Thyroid gland (tissue), 4 donors: Measurements from ENCODE around the gene SLC7A6OS. TPM values are rescaled to one million over a fixed set of nuclear protein-coding genes. Genes with fewer than 3 reads are reported as not detected.

ENCODE experiments used
- DNase-seq, 2 donors: peaks; one replicate each; pipeline ENCODE4 v3.0.0-alpha.2; 2019
- H3K27ac ChIP-seq, 3 donors: fragments of 200-600 bp; sonication (generic); 1 replicate in 2 of 3; 2 replicates in 1 of 3; pipeline ENCODE4 v1.5.1; 2016 to 2019; ENCODE audit warnings: mild to moderate bottlenecking in 1 of 3, moderate library complexity in 1 of 3
- H3K27me3 ChIP-seq: fragments of 200-600 bp; sonication (generic); one replicate; pipeline ENCODE4 v1.5.1; 2019
- H3K36me3 ChIP-seq, 2 donors: fragments of 200-600 bp; sonication (generic); one replicate each; pipeline ENCODE4 v1.5.1; 2016 to 2019
- H3K4me1 ChIP-seq, 2 donors: fragments of 200-600 bp; sonication (generic); one replicate each; pipeline ENCODE4 v1.5.1; 2017 to 2019
- H3K4me3 ChIP-seq, 3 donors: fragments of 200-600 bp; sonication (generic); replicated peaks in 1 of 3; 1 replicate in 2 of 3; 2 replicates in 1 of 3; pipeline ENCODE4 v1.5.1; 2016; ENCODE audit warnings: mild to moderate bottlenecking in 1 of 3
- H3K9me3 ChIP-seq: fragments of 200-600 bp; sonication (generic); one replicate; pipeline ENCODE4 v1.5.1; 2017
- POLR2A ChIP-seq, 2 donors: fragments of 450-650 bp; IDR thresholded peaks; one replicate each; pipeline ENCODE4 v1.6.1; 2017; ENCODE audit warnings: antibody characterized with exemption in 2 of 2, mild to moderate bottlenecking in 2 of 2, moderate library complexity in 1 of 2
- WGBS, 2 donors: methylation state at CpG; one replicate each; pipeline ENCODE4 v1.1.5; 2017; 5-methylcytosine and 5-hydroxymethylcytosine counted together
- intact Hi-C: fragments of 100-400 bp; cut with DNase I; formaldehyde crosslinking; loops from one replicate; pipeline ENCODE4 v1.15.1; 2023
- total RNA-seq, 4 donors: library from RNA; depleted of rRNA; stranded (reverse); fragments of >200 nt; gene quantifications; one replicate each; pipeline ENCODE4 v1.2.3, GENCODE V29; 2016
- TF ChIP-seq, protein P1 (sequence below), 6 experiments: fragments of 200-600 bp in 3 of 6; fragments of 450-650 bp in 3 of 6; sonication (generic) in 3 of 6; IDR thresholded peaks; one replicate each; pipeline ENCODE4 v1.5.1; 2016 to 2019; ENCODE audit warnings: antibody characterized with exemption in 6 of 6, mild to moderate bottlenecking in 2 of 6, inconsistent platforms in 1 of 6, moderate library complexity in 1 of 6

The SLC7A6OS gene
- total RNA-seq, result 10 to 100 TPM; 13.4 to 25.8 (median 18.7) TPM

DNA sequence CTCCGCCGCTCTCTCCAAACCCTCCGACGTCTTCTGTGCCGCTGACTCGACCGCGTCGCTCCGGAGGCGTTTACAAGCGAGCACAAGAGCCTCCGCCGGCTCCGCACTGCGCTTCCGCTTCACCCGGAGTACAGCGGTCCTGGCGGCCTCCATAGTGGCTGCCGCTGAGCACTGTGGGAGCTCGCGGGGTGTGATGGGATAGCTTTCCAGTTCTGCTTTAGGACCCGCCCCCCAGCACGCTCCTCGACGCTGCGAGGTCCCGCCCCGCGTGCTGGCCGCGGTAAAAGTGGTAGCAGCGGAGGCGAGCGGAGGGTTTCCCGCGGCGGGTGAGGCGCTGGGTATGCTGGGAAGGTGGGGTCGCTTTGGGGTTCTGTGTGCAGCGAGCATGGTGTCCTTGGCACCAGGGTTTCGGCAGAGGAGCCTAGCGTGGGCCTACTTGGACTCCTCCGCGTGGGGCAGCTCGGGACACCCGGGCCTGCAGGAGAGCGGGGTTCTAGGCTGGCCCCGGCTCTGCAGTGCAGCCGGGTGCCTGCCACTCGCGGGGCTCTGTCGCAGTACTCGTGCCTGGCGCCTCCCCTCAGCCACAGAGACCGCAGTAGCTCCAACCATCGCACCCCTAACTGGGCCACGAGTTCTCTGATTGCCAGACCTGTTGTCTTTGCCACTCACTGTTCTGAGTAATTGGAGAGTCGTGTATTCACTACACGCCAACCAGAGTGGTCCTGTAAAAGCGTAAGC, at the start of gene SLC7A6OS, which contains the start of gene PRMT7:
Gene SLC7A6OS (minus strand): TSS at position 173 of the 738 bp plus-strand sequence. CDS start 20 bp downstream, at position 153.
Gene PRMT7 (plus strand): TSS at position 246 of the 738 bp plus-strand sequence. CDS start 4,961 bp downstream, outside the sequence.
- H3K4me1 ChIP-seq, result peaks cover 19 to 27% of the 10 kb centered on the region in 2 donors
- TF ChIP-seq, protein P1, sequence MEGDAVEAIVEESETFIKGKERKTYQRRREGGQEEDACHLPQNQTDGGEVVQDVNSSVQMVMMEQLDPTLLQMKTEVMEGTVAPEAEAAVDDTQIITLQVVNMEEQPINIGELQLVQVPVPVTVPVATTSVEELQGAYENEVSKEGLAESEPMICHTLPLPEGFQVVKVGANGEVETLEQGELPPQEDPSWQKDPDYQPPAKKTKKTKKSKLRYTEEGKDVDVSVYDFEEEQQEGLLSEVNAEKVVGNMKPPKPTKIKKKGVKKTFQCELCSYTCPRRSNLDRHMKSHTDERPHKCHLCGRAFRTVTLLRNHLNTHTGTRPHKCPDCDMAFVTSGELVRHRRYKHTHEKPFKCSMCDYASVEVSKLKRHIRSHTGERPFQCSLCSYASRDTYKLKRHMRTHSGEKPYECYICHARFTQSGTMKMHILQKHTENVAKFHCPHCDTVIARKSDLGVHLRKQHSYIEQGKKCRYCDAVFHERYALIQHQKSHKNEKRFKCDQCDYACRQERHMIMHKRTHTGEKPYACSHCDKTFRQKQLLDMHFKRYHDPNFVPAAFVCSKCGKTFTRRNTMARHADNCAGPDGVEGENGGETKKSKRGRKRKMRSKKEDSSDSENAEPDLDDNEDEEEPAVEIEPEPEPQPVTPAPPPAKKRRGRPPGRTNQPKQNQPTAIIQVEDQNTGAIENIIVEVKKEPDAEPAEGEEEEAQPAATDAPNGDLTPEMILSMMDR (IDR thresholded peaks at IDR 0.05), result peak in 1 of 6 experiments; percentile 52
- TF ChIP-seq POLR2A (IDR thresholded peaks at IDR 0.05), result peak in 1 of 2 donors; percentile 79
- WGBS, 2 donors, result 0 to 1% methylated on average over 16 to 19 of the region's 62 CpGs

DNA sequence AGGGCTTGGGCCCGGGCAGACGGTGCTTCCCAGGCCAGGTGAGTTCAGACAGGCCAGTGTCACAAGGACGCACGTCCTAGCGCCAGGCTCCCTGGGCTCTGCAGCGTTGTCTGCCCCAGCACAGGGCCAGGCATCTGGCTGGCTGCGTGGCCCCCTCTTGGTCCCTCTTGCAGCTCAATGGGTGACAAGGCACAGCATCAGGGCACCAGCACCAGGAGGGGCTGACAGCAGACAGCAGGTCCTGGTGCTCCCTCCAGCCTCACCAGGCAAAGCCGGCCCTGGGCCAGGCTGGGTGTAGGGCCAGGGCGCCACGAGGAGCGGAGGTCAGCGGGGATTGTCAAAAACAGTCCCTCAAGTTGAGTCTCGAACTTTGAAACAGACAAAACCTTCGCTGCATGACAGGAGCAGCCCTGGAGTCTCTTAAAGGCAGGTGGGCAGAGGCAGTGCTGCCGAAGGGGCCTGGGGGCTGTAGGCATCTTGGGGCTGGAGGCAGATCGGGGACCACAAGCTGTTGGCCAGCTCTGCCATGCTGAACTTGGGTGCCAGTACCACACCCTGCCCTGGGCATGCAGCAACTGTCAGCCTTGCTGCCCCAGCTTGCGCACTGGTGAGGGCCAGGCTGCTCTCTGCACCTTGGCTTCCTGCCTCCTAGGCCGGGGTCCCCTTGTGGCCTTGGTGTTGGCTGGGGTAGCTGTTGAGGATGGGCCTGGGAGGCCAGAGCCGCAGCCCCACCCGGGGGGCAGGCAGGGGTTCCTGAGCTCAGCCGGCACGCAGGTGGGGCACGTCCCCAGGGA, 48.8 kb upstream of the SLC7A6OS start:
- H3K36me3 ChIP-seq, result peaks cover 17 to 21% of the 10 kb centered on the region in 2 donors

More for the DNA sequence above, at the start of gene SLC7A6OS, which contains the start of gene PRMT7:
- Histone ChIP-seq H3K4me3 (peak within 1 kb of the TSS; percentile 62 to 96 (median 89)), H3K27ac (peak within 1 kb of the TSS; percentile 15 to 77 (median 76)), H3K27me3 (no peaks in the 10 kb centered on the region), H3K36me3 (peaks cover 9 to 15% of the 10 kb centered on the region in 2 donors), H3K9me3 (no peaks in the 10 kb centered on the region)
- intact Hi-C loops, result no loop called here
- peak; percentile 90 to 91 for DNase-seq

DNA sequence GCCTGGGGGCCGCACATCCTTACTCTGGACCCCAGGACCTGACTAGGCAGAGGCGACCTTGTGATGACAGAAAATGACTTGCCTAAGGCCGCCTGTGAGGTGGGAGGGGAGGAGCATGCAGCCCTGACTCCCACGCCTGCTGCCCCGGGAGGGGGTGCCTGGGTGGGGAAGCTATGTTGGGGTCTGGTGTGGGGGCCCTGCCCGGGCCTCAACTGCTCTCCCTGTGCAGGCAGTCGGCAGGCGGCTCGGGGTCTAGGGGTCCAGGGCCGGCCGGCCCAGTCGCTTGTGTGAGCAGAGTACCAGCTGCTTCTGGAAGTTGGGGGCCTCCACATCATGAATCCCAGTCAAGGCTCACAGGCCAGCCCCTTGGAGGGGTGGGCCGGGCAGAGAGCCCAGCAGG, 48.2 kb upstream of the SLC7A6OS start:
- intact Hi-C loops, result no loop called here
- H3K4me1 ChIP-seq, result peaks cover 10 to 12% of the 10 kb centered on the region in 2 donors
- H3K36me3 ChIP-seq, result peaks cover 21% of the 10 kb centered on the region in 2 donors
- DNase-seq, result no peak
- no peak for TF ChIP-seq POLR2A (IDR thresholded peaks at IDR 0.05)
- TF ChIP-seq, protein P1 (IDR thresholded peaks at IDR 0.05), result no peak
- 79 to 96% methylated on average over 3 of the region's 13 CpGs for WGBS, 2 donors
- no peak overlapping the region for H3K27ac ChIP-seq
- H3K4me3 ChIP-seq, result no peak overlapping the region
- no peaks in the 10 kb centered on the region for H3K27me3 ChIP-seq
- H3K9me3 ChIP-seq, result no peaks in the 10 kb centered on the region

More for the DNA sequence above, 48.8 kb upstream of the SLC7A6OS start:
- H3K27me3 ChIP-seq, result no peaks in the 10 kb centered on the region
- H3K4me3 ChIP-seq, result no peak overlapping the region
- no peaks in the 10 kb centered on the region for H3K9me3 ChIP-seq
- DNase-seq, result no peak
- intact Hi-C loops, result no loop called here
- 86 to 93% methylated on average over 13 of the region's 23 CpGs for WGBS, 2 donors
- no peak for TF ChIP-seq POLR2A (IDR thresholded peaks at IDR 0.05)
- TF ChIP-seq, protein P1 (IDR thresholded peaks at IDR 0.05), result no peak
- H3K27ac ChIP-seq, result no peak overlapping the region
- H3K4me1 ChIP-seq, result peaks cover 10 to 12% of the 10 kb centered on the region in 2 donors

DNA sequence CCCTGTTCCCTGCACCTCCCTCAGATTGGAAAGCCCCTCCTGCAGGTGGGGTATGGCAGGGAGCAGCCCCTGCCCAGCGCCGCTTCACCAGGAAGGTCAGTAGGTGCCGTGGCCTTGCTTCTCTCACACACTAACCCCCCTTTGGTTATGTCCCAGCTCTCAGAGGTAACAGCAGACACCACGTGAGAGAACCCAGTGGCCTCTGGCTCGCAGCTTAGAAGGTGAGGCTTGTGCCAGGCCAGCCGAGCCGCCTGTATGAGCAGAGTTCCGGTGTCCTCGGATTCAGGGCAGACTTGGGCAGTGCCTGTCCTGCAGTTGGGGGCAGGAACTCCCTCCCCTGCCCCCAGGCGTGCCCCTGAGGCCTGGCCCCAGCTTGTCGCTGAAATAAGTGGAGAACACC, 47.2 kb upstream of the SLC7A6OS start:
- intact Hi-C loops, result no loop called here
- Histone ChIP-seq H3K27ac (no peak overlapping the region), H3K9me3 (no peaks in the 10 kb centered on the region), H3K36me3 (peaks cover 30% of the 10 kb centered on the region in 2 donors), H3K4me1 (peaks cover under 1 to 2% of the 10 kb centered on the region in 2 donors), H3K27me3 (no peaks in the 10 kb centered on the region), H3K4me3 (no peak overlapping the region)
- DNase-seq, result no peak
- WGBS, 2 donors, result 94% methylated on average over 8 to 11 of the region's 11 CpGs
- TF ChIP-seq, protein P1 (IDR thresholded peaks at IDR 0.05), result no peak
- no peak for TF ChIP-seq POLR2A (IDR thresholded peaks at IDR 0.05)
